ENCODE results near the gene CAND2.

- TF ChIP-seq CTCF (IDR thresholded peaks at IDR 0.05; ENCODE audit: low read length) (peak; percentile 9; the same call in 1 of the 2 replicates), EZH2 (IDR thresholded peaks at IDR 0.05; ENCODE audit: borderline replicate concordance, low read length) (no peak)
These were observed 87.8 kb downstream of the CAND2 start for GRCh38 chr3:12884186-12884680.

Measured in OCI-LY1 (cell line).